MM.1S (cell line): ENCODE data around the gene RHBDD1.

ENCODE experiments used
- DNase-seq: peaks from one replicate; pipeline ENCODE4 v3.0.0-alpha.2; 2015
- H2AFZ ChIP-seq: fragments of 300-600 bp; sonication (generic); 2 replicates; pipeline ENCODE4 v1.6.0; 2016; ENCODE audit warnings: antibody characterized with exemption, low read length
- H3F3A ChIP-seq: fragments of 300-600 bp; sonication (generic); 2 replicates; pipeline ENCODE4 v1.6.1; 2016; ENCODE audit warnings: mild to moderate bottlenecking, antibody characterized with exemption, low read length, moderate library complexity, mixed read lengths; ENCODE audit not compliant: insufficient read depth
- H3K27ac ChIP-seq: fragments of 300-600 bp; sonication (generic); 2 replicates; pipeline ENCODE4 v1.5.1; 2016; ENCODE audit warnings: mild to moderate bottlenecking, low read length
- H3K27me3 ChIP-seq: fragments of 300-600 bp; sonication (generic); replicated peaks from 2 replicates; pipeline ENCODE4 v1.6.0; 2016; ENCODE audit warnings: low read length; ENCODE audit not compliant: insufficient read depth
- H3K36me3 ChIP-seq: fragments of 300-600 bp; sonication (generic); replicated peaks from 2 replicates; pipeline ENCODE4 v1.6.1; 2016; ENCODE audit warnings: mild to moderate bottlenecking, low read length, mixed read lengths; ENCODE audit not compliant: insufficient read depth
- H3K4me1 ChIP-seq: fragments of 300-600 bp; sonication (generic); 2 replicates; pipeline ENCODE4 v1.6.1; 2016; ENCODE audit warnings: low read length, mixed read lengths
- H3K4me2 ChIP-seq: fragments of 300-600 bp; sonication (generic); 2 replicates; pipeline ENCODE4 v1.6.0; 2016; ENCODE audit warnings: low read depth, low read length
- H3K4me3 ChIP-seq: fragments of 300-600 bp; sonication (generic); 2 replicates; pipeline ENCODE4 v1.5.1; 2016; ENCODE audit warnings: low read length, mixed read lengths
- H3K79me2 ChIP-seq: fragments of 300-600 bp; sonication (generic); 2 replicates; pipeline ENCODE4 v1.6.1; 2016; ENCODE audit warnings: mixed run types, low read length, mixed read lengths
- H3K9ac ChIP-seq: fragments of 300-600 bp; sonication (generic); 2 replicates; pipeline ENCODE4 v1.6.1; 2016; ENCODE audit warnings: low read length, mixed read lengths
- H3K9me2 ChIP-seq: fragments of 300-600 bp; sonication (generic); replicated peaks from 2 replicates; pipeline ENCODE4 v1.6.1; 2016; ENCODE audit warnings: mild to moderate bottlenecking, low read length, mixed read lengths; ENCODE audit not compliant: insufficient read depth
- H3K9me3 ChIP-seq: fragments of 300-600 bp; sonication (generic); replicated peaks from 2 replicates; pipeline ENCODE4 v1.6.1; 2016; ENCODE audit warnings: mild to moderate bottlenecking, low read length, mixed read lengths; ENCODE audit not compliant: insufficient read depth
- H4K20me1 ChIP-seq: fragments of 300-600 bp; sonication (generic); 2 replicates; pipeline ENCODE4 v1.6.1; 2016; ENCODE audit warnings: mild to moderate bottlenecking, low read length, moderate library complexity, mixed read lengths; ENCODE audit not compliant: insufficient read depth
- CTCF ChIP-seq: fragments of 300-600 bp; sonication (generic); IDR thresholded peaks from 2 replicates; pipeline ENCODE4 v1.5.1; 2016; ENCODE audit warnings: antibody characterized with exemption, low read length, mixed read lengths
- EZH2 ChIP-seq: fragments of 300-600 bp; sonication (generic); optimal IDR thresholded peaks from 2 replicates; pipeline ENCODE3; 2017; ENCODE audit warnings: low read depth, mild to moderate bottlenecking, antibody characterized with exemption, low read length, mixed read lengths
- EZH2phosphoT487 ChIP-seq: fragments of 300-600 bp; sonication (generic); IDR thresholded peaks from 2 replicates; pipeline ENCODE4 v1.6.1; 2018; ENCODE audit warnings: antibody characterized with exemption, low read length

Gene RHBDD1

GRCh38 chr2:227013881-227014280 lies 178.0 kb downstream of the RHBDD1 start:
- Histone ChIP-seq H3K79me2 (no peaks in the 10 kb centered on the region), H2AFZ (no peak overlapping the region), H3K9me3 (no peaks in the 10 kb centered on the region), H3K9ac (no peak overlapping the region), H3K36me3 (no peaks in the 10 kb centered on the region), H4K20me1 (no peaks in the 10 kb centered on the region), H3K27me3 (no peaks in the 10 kb centered on the region), H3F3A (no peaks in the 10 kb centered on the region), H3K4me2 (no peak overlapping the region), H3K27ac (no peak overlapping the region), H3K9me2 (no peaks in the 10 kb centered on the region), H3K4me1 (no peaks in the 10 kb centered on the region), H3K4me3 (no peak overlapping the region)
- no peak for DNase-seq
- no peak for TF ChIP-seq EZH2phosphoT487
- no peak for TF ChIP-seq CTCF
- TF ChIP-seq EZH2, result no peak

- Histone ChIP-seq H3K9ac (no peak overlapping the region), H3K9me2 (no peaks in the 10 kb centered on the region), H3K4me1 (no peaks in the 10 kb centered on the region), H3K4me2 (no peak overlapping the region), H3K27ac (no peak overlapping the region), H3K4me3 (no peak overlapping the region), H4K20me1 (no peaks in the 10 kb centered on the region), H2AFZ (no peak overlapping the region), H3F3A (no peaks in the 10 kb centered on the region), H3K27me3 (no peaks in the 10 kb centered on the region), H3K9me3 (no peaks in the 10 kb centered on the region), H3K79me2 (no peaks in the 10 kb centered on the region), H3K36me3 (no peaks in the 10 kb centered on the region)
- no peak for DNase-seq
- TF ChIP-seq CTCF (no peak), EZH2 (no peak), EZH2phosphoT487 (no peak)
Measured at GRCh38 chr2:227016894-227017293, 181.0 kb downstream of the RHBDD1 start.

- Histone ChIP-seq H3K79me2 (no peaks in the 10 kb centered on the region), H3K27me3 (no peaks in the 10 kb centered on the region), H4K20me1 (no peaks in the 10 kb centered on the region), H3K4me2 (no peak overlapping the region), H3K4me1 (no peaks in the 10 kb centered on the region), H3K36me3 (no peaks in the 10 kb centered on the region), H3K9me2 (no peaks in the 10 kb centered on the region), H3K9me3 (no peaks in the 10 kb centered on the region), H3K4me3 (no peak overlapping the region), H2AFZ (no peak overlapping the region), H3F3A (no peaks in the 10 kb centered on the region), H3K9ac (no peak overlapping the region), H3K27ac (no peak overlapping the region)
- no peak for DNase-seq
- no peak for TF ChIP-seq CTCF
- no peak for TF ChIP-seq EZH2phosphoT487
- no peak for TF ChIP-seq EZH2
Measured at GRCh38 chr2:227020416-227020815, 184.6 kb downstream of the RHBDD1 start.
